Measurements from ENCODE around the gene HOXA7.
A peak's percentile ranks its signal among the peaks of the same experiment; 100 is the strongest.

The HOXA7 gene

GRCh38 chr7:27130540-27131389, 25.7 kb downstream of the HOXA7 start, which contains the start of gene HOXA4:
HOXA4 (minus strand) TSS chr7:27130757; CDS start chr7:27130733, 24 bp downstream.
- DNase-seq, result peak; percentile 82

- DNase-seq, result no peak
These were observed 26.5 kb downstream of the HOXA7 start for GRCh38 chr7:27129729-27130539.

- DNase-seq, result no peak
These were observed 27.4 kb downstream of the HOXA7 start for GRCh38 chr7:27128776-27129728.

- no peak for DNase-seq
These were observed 28.4 kb downstream of the HOXA7 start for GRCh38 chr7:27128034-27128433.

- no peak for DNase-seq
These were observed 29.7 kb downstream of the HOXA7 start for GRCh38 chr7:27126596-27127327.

GRCh38 chr7:27125986-27126394, 30.5 kb downstream of the HOXA7 start:
- no peak for DNase-seq

GRCh38 chr7:27124902-27125689, 31.4 kb downstream of the HOXA7 start:
- DNase-seq, result no peak

GRCh38 chr7:27124096-27124901, 32.2 kb downstream of the HOXA7 start:
- DNase-seq, result no peak

GRCh38 chr7:27123477-27124053, 32.9 kb downstream of the HOXA7 start:
- no peak for DNase-seq

GRCh38 chr7:27123007-27123476, 33.4 kb downstream of the HOXA7 start:
- DNase-seq, result no peak

GRCh38 chr7:27122077-27122910, 34.2 kb downstream of the HOXA7 start:
- no peak for DNase-seq

- no peak for DNase-seq
These were observed 34.8 kb downstream of the HOXA7 start for GRCh38 chr7:27121684-27122076.

- DNase-seq, result no peak
These were observed 37.0 kb downstream of the HOXA7 start for GRCh38 chr7:27119412-27119911.

GRCh38 chr7:27118580-27118979, 37.9 kb downstream of the HOXA7 start:
- DNase-seq, result no peak

GRCh38 chr7:27117887-27118491, 38.5 kb downstream of the HOXA7 start:
- DNase-seq, result no peak

GRCh38 chr7:27116962-27117886, 39.3 kb downstream of the HOXA7 start:
- no peak for DNase-seq
